A673 (cell line): ENCODE results near the gene ITM2C.

Source experiments
- CTCF ChIP-seq: fragments of 300-800, 200-600 bp; sonication (generic); conservative IDR thresholded peaks from 2 replicates; pipeline ENCODE4 v1.5.1; 2017; ENCODE audit warnings: low read depth, mild to moderate bottlenecking, antibody characterized with exemption, low read length, moderate library complexity, mixed read lengths
- EZH2 ChIP-seq: fragments of 200-600 bp; sonication (generic); IDR thresholded peaks from 2 replicates; pipeline ENCODE4 v1.6.1; 2017; ENCODE audit warnings: borderline replicate concordance, low read depth, mild to moderate bottlenecking, mixed read lengths, antibody characterized with exemption, low read length; ENCODE audit not compliant: poor library complexity, severe bottlenecking

GRCh38 chr2:230921806-230922595 is 57.3 kb downstream of the ITM2C start:
- no peak for TF ChIP-seq CTCF
- TF ChIP-seq EZH2, result no peak
